Measurements from ENCODE around the gene ADCY9.

GRCh38 chr16:4034963-4035362 is 81.3 kb downstream of the ADCY9 start:
- TF ChIP-seq CTCF (conservative IDR thresholded peaks at IDR 0.05; ENCODE audit: low read depth, low read length): no peak
- TF ChIP-seq EZH2 (IDR thresholded peaks at IDR 0.05; ENCODE audit: borderline replicate concordance, low read depth, low read length, poor library complexity, severe bottlenecking): no peak

Measured in A673 (cell line).